ENCODE results near the gene EPG5.

GRCh38 chr18:45821711-45822110, 145.4 kb downstream of the EPG5 start:
- TF ChIP-seq, protein P1, sequence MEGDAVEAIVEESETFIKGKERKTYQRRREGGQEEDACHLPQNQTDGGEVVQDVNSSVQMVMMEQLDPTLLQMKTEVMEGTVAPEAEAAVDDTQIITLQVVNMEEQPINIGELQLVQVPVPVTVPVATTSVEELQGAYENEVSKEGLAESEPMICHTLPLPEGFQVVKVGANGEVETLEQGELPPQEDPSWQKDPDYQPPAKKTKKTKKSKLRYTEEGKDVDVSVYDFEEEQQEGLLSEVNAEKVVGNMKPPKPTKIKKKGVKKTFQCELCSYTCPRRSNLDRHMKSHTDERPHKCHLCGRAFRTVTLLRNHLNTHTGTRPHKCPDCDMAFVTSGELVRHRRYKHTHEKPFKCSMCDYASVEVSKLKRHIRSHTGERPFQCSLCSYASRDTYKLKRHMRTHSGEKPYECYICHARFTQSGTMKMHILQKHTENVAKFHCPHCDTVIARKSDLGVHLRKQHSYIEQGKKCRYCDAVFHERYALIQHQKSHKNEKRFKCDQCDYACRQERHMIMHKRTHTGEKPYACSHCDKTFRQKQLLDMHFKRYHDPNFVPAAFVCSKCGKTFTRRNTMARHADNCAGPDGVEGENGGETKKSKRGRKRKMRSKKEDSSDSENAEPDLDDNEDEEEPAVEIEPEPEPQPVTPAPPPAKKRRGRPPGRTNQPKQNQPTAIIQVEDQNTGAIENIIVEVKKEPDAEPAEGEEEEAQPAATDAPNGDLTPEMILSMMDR (IDR thresholded peaks at IDR 0.05), result no peak
- TF ChIP-seq POLR2A (IDR thresholded peaks at IDR 0.05), result no peak
